Measurements from ENCODE around the gene ADAM12. TPM values are rescaled to one million over a fixed set of nuclear protein-coding genes. Genes with fewer than 3 reads are reported as not detected.
A peak's percentile ranks its signal among the peaks of the same experiment; 100 is the strongest.
"Not testable (repeated sequence)": the region's sequence is repeated elsewhere in the genome, so short reads cannot be mapped to it uniquely, and the experiment has no call there.

Gene ADAM12
- total RNA-seq, 1 donor: under 0.01 TPM

DNA sequence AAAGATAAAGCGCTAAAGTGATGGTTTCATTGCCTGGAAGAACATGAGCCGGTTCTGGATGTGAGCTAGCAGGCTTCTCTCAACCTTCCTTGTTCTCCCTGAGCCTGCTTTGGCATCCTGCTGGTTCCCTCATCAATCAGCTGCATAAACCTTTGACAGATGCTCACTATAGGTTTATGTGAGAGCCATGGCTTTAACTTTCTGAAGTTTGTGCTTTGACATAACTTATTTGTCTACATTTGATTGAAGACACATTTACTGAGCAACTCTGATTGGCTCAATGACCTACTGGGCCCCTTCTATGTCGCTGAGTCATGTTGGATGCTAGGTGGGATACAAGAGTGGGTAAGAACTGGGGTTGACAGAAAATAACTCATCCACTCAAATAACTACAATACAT, 192.0 kb downstream of the ADAM12 start:
- DNase-seq (ENCODE audit: low read depth in 2 of 3, low spot score in 2 of 3): no peak

DNA sequence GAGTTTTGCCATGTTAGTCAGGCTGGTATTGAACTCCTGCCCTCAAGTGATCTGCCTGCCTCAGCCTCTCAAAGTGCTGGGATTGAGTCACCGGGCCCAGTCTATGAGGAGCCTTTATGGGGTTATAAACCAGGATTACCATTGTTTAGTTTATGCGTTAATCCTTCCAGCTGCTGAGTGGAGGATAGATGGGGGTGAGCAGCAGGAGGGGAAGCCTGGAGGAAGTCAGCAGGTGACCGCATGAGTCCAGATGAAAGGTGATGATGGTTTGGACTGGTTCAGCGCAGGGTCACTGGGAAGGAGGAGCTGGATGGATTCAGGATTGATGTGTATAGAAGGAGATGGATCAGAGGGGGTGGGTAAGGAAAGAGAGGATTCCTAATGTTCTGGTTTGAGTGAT, 197.1 kb downstream of the ADAM12 start:
- DNase-seq (ENCODE audit: low read depth in 2 of 3, low spot score in 2 of 3): no peak

DNA sequence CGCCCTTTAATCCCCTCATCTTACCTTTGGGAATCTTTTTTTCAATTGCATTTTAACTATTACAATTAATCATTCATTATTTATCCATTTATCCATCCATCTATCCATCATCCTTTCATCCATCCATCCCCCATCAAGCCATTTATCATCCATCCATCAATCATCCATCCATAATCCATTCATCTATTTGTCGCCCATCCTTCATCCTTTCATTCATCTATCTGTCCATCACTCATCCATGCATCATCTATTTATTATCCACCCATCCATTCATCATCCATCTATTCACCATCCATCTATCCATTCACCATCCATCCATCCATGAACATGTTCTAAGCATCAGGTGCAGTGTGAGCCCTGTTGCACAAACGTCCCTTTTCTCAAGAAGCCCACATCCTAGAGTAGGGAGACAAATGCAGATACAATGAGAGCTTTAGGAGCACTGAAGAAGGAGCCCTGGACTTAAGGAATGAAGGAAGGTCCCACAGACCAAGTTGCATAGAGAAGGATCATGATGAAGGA, 199.5 kb downstream of the ADAM12 start:
- DNase-seq (ENCODE audit: low read depth in 2 of 3, low spot score in 2 of 3): no peak

DNA sequence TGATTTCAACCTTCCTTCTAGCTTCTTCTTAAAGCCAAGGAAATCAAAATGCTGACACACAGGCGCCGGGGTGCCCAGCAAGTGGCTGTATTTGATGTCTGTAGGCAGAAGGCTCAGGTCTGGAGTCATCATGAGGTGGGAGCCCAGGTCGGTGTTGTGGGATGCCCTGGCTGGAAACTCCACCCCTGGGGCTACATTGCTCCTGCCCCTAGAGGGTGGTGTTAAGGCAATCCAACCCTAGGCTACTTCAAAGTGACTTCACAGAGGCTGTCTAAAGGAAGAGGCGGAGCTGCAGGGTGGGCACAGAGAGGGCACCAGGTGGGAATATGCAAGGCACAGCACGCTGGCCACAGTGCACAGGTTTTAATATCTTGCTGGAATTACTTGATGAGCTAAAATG, 200.9 kb downstream of the ADAM12 start:
- DNase-seq (ENCODE audit: low read depth in 2 of 3, low spot score in 2 of 3): no peak

DNA sequence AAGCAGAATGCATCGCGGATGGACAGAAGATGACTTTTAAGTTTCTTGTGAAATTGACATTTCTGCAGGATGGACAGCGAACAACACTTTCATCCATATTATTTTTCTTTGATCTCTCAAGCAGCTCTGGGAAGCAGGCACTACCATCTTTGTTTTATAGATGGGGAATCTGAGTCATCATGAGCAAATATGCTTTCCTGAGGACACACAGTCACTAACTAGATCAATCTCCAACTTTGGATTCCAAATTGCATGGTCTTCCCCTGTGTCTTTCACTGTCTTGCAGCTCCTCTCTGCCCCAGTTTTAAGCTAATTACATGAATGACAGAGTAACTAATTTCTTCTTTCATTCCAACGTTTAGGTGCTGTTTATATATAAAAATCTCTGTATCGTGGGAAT, 201.5 kb downstream of the ADAM12 start:
- DNase-seq (ENCODE audit: low read depth in 2 of 3, low spot score in 2 of 3): no peak

DNA sequence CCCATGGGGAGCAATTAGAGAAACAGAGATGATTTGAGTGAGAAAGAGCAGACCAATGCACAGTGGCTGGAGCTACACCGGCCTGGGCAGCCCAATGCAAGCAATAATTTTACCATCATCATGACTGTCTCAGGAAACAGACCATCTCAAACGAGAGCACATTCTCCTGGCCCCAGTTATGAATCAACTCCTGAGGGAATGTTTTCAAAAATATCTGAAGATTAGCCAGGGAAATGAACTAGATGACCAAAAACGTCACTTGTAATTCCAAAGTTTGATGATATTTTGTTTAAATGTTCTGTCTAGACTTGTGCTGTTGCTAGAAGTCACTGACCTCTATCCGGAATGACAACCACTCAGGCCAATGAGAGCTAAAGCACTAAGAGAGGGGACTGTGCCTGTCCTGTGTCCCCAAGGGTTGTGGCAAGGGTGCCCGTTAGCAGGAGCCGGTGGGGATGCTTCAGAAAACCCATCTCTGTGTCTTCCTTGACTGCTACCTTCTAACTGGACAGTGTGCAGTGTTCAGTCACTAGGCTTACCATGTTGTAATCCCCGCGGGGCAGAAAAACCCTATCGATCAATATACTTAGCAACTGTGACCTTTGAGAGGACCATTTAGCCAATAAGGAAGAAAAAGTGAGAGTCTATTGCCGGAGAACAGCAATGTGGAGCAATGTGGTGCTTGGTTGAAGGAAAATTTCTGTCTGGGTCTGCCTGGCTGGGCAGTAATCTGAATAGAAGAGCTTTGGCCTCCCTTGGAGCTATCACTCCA, 202.4 kb downstream of the ADAM12 start:
- no peak for DNase-seq (ENCODE audit: low read depth in 2 of 3, low spot score in 2 of 3)

DNA sequence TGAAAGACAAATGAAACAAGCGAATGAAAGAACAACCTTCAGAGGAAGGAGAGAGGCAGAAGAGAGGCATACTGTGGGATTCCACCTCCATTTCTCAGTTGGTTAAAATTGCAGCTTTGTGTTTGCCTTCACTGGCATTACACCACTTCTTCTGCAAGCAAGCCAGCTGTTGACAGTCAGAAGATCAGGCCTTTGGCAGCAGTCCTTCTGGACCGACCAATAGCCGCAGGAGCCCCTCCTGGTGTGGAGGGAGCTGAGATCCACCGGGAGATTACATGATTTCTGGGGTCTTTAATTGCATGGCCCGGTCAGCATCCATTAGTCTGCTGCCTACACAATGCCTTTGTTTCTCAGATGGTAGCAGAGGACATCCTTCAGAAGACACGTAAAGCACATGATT, 206.7 kb downstream of the ADAM12 start:
- DNase-seq (ENCODE audit: low read depth in 2 of 3, low spot score in 2 of 3): no peak

DNA sequence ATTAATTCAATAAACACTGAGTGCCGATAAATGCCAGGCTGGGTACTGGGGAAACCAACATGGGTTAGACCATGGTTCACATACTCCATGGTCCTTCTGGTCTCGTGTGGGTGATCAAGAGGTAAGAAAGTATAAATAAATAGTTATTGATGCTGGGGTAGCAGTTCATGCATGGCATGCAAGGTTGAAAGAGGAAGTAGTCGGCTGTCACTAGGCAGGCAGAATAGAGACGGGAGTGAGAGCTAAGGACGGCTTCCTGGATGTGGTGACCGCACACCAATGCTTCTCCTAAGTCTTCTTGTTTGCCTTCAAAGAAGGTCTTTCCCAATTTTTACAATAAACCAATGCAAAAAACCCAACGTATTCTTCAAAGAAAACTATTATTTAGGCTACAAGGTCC, 208.6 kb downstream of the ADAM12 start:
- DNase-seq (ENCODE audit: low read depth in 2 of 3, low spot score in 2 of 3): peak in 2 of 3 donors; percentile 8 to 42

DNA sequence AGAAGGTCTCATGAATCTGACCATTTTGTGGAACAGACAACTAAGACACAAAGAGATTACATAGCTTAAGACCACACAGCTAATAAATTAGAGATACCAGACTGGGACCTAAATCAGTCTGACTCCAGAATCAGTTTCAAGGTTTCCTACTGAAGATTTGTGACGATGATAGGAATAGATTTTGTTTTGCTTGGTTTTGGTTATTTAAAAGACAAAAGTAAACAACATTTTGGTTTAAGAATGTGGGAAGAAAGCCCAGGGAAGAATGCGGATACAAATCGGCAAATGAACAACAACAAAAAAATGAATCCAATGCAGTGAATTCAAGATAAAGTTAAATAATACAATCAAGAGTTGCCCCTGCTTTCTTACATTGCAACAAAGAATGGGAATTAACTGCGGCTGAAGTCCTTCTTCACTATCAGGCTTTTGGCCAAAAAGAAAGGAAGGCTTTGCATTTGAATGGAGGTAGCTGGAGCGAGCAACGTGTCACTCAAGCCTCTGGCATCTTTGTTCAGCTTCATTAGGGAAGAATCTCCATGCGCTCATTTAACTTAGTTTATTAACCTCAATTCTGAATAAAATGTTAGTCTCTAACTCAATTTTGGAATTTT, 210.8 kb downstream of the ADAM12 start:
- DNase-seq (ENCODE audit: low read depth in 2 of 3, low spot score in 2 of 3): no peak

DNA sequence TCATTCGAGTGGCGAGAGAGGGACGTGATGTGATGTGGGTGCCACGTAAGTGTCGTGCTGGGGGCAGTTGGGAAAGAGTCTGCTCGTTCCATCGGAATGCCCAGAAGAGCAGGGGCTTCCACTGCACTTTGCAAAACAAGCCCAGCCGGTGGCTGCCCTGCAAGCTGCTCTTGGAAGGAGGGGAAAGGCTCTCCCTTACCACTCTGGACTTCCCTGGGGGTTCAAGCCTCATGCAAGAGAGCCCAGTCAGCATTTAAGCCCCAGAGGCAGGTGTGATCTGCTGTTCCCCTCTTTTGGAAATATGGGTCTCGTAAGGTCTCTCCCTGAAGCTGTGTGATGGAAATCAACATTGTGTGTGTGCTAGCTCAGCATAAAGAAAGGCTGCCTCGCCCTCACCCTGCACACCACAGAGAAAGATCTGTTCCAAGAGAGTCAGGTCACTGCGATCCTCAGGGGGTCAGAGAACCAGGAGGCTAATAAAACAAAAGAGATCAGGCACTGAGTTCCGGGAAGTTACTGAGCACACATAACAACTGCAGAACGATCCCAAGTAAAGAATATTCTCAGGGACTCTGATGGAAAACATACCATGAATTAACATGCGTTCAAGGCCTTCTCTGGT, 212.5 kb downstream of the ADAM12 start:
- no peak for DNase-seq (ENCODE audit: low read depth in 2 of 3, low spot score in 2 of 3)

DNA sequence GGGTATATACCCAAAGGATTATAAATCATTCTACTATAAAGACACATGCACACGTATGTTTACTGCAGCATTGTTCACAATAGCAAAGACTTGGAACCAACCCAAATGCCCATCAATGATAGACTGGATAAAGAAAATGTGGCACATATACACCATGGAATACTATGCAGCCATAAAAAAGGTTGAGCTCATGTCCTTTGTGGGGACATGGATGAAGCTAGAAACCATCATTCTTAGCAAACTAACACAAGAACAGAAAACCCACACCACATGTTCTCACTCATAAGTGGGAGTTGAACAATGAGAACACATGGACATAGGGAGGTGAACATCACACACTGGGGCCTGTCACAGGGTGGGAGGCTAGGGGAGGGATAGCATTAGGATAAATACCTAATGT, 215.5 kb downstream of the ADAM12 start:
- not testable (repeated sequence) for DNase-seq (ENCODE audit: low read depth in 2 of 3, low spot score in 2 of 3)

DNA sequence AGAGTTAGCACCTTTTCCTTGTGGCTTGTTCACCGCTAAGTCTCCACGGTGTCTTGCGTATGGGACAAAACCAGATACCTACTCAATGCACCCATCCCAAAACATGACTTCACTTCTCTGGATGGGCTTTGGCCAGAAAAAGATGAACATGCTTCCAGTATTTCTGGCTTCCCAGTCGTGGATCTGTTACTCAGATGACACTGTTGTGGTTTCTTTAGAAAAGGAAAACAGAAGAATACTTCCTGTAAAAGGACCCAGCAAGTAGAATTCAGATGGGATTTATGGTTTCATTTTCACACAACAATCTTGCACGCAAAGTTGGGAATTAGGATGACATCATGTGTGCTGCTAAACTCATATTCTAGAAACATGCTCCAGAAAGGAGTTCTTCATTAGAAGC, 216.7 kb downstream of the ADAM12 start:
- DNase-seq (ENCODE audit: low read depth in 2 of 3, low spot score in 2 of 3): no peak

DNA sequence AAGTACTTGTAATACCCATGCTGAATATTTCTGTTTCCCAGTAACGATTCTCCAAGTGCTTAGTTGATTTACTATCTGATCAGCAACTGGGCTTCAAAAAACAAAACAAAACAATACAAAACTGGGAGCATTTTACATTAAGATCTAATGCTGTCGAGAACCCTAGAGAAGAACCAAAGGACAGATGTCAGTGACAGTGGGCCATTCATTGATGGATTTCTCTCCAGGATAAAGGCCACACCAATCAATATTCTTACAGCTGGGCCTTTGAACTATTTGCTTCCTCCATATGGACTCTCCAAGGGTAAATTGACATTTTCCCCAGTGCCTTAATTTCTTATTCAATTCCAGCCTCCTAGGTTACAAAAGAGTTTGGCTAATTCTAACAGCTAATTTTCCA, 217.5 kb downstream of the ADAM12 start:
- DNase-seq (ENCODE audit: low read depth in 2 of 3, low spot score in 2 of 3): no peak

DNA sequence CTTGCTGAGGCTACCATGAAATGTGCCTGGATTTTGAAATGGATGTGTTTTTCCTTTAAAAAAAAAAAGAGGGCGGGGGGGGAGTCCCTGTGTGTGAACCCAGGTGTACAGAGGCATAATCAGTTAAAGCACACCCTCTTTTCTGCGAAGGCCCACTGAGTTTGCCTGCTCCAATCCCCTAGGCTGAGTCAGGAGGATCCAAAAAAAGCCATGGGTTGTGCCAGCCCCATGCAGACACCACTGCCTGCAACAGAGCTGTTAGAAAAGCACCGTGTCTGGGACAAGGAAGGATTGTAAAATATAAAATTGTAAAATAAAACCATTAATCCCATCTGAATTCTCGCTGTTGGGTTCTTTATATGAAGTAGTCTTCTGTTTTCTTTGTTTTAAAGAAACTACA, 217.9 kb downstream of the ADAM12 start:
- no peak for DNase-seq (ENCODE audit: low read depth in 2 of 3, low spot score in 2 of 3)

DNA sequence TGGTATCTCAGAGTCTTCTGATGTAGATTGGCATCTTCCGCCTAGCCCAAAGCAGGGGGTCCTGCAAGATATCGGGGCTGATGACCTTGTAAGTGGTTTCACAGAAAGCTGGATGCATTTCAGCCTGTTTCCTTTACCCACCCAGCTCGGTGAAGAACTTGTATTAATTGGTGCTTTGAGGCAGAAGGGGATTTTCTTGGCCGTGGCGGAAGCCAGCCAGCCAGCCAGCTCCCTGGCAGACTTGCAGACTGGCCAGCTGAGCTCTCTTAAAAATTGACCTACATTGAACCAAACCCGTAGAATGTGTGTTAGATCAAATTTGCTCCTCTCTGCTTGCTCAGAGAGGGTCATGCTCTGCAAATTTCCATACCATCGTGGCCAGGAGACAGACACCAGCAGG, 218.4 kb downstream of the ADAM12 start:
- DNase-seq (ENCODE audit: low read depth in 2 of 3, low spot score in 2 of 3): no peak

DNA sequence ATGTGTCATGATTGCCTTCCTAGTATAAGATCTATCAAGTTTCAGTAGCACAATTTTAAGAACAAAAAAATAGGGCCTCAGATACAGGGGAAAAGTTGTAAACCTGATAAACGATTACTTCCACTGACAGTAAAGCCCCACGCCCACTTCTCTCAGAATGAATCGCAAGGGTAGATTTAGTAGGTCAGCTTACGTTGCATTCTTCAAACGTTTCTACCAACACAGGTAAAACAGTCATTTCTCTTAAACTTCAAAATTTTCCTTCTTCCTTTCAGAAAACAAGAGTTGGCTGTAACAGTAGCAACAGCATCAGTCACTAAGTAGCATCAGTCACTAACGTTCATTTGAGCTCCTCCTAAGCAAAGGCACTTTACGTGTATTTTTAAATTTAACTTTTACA, 221.5 kb downstream of the ADAM12 start:
- no peak for DNase-seq (ENCODE audit: low read depth in 2 of 3, low spot score in 2 of 3)

DNA sequence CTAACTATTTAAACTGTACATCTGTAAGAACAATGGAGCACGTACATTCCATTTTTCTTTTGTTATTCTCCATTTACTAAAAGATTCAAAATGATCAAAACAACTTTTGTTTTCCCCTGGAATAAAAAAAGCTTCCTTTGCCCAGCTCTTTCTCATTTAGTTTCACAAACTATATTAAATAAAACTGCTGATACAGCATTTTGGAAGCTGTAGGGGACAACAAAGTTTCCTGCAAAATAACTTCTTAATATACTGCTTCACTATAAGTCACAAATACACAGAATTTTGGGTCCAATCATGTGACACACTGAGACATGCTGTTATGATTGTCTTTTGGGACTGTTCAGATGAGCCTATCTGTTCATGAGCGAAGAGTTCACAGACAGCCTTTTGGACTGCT, 222.4 kb downstream of the ADAM12 start:
- no peak for DNase-seq (ENCODE audit: low read depth in 2 of 3, low spot score in 2 of 3)

DNA sequence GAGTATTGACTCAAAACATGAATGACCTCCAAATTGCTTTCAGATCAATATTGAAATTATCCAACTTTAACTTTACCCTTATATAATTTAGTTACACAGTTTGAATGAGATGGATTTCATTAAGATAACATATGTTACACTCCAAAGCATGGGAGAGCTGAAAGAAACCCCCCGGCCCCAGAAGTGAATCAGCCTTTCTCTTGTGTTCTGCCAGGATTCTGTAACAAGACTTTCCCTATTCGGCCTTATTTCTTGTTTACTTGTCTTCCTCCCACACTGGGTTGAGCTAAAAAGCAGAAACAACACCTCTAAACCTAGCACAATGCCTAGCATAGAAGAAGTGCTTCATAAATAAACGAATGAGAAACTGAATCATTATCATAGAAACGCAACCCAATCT, 224.8 kb downstream of the ADAM12 start:
- DNase-seq (ENCODE audit: low read depth in 2 of 3, low spot score in 2 of 3): no peak

DNA sequence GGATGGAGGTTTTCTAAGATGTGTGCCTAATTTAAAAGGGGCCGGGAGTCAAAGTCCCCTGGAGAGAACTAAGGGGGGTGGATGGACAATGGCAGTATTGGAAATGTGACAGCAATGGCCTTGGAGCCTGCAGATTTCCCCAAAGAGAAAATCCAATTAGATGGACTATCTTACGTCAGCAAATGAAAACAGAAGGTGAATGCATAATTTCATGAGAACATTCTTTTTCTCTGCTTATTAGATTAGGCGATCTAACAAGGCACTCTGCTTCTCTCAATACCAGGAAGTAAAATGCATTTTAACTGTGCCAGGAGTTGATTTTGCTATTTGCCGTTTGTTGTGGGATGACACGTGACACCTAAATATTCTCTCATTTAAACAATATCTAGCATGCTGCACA, 226.6 kb downstream of the ADAM12 start:
- DNase-seq (ENCODE audit: low read depth in 2 of 3, low spot score in 2 of 3): no peak

DNA sequence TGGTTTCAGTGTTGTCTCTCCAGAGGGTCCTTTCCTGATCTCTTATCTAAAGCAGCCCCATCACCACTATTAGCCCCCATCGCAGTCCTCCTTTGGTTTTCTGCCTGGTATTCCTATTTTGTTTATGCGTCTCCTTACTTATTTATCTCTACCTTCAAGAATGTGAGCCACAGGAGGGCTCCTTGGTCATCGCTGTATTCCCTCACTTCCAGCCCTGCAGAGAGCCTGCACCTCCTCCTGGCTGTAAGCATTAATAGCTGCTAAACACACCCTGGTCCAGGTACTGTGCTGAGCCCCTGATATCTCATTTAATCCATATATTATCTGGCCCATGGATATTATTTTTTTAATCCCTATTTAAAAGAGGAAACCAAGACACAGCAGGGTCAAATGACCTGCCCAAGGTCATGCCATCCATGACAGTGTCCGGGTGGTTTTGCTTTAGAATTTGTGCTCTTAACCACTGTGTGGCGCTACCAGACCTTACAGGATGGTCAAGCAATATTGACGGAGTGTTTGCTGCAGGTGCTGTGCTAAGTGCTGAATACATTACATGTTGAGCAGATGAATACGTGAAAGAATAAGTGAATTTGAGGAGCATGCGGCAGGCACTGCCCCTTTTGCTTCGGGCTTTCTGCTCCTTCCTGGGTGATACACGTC, 227.2 kb downstream of the ADAM12 start:
- DNase-seq (ENCODE audit: low read depth in 2 of 3, low spot score in 2 of 3): no peak

DNA sequence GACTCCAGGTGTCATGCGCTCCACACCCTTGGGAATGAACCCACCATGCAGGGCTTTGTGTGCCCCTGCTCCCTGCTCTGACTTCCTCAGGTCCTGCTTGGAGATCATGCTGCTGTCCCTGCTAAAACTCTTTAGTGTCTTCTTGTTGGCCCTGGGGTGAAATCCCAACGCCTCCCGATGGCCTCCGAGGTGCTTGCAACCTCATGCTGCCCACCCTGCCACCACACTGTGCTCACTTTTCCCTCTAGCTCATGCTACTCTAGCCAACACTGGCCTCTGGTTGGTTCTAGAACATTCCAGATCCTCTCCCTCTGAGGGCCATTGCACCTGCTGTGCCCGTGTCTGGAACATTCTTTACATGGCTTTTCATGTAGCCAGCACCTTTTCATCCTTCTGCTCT, 227.7 kb downstream of the ADAM12 start:
- peak in 1 of 3 donors; percentile 21 for DNase-seq (ENCODE audit: low read depth in 2 of 3, low spot score in 2 of 3)
